HG03558 (cell line): Measurements from ENCODE around the gene NSUN2.
"Not testable (repeated sequence)": the region's sequence is repeated elsewhere in the genome, so short reads cannot be mapped to it uniquely, and the experiment has no call there.

Experiments used
- ATAC-seq: cut with Tn5 transposase; IDR thresholded peaks from one replicate; pipeline ENCODE4 v1.9.1; 2021; ENCODE audit warnings: moderate number of reproducible peaks; ENCODE audit not compliant: unreplicated experiment; ENCODE audit errors: extremely low read depth

Gene NSUN2

DNA sequence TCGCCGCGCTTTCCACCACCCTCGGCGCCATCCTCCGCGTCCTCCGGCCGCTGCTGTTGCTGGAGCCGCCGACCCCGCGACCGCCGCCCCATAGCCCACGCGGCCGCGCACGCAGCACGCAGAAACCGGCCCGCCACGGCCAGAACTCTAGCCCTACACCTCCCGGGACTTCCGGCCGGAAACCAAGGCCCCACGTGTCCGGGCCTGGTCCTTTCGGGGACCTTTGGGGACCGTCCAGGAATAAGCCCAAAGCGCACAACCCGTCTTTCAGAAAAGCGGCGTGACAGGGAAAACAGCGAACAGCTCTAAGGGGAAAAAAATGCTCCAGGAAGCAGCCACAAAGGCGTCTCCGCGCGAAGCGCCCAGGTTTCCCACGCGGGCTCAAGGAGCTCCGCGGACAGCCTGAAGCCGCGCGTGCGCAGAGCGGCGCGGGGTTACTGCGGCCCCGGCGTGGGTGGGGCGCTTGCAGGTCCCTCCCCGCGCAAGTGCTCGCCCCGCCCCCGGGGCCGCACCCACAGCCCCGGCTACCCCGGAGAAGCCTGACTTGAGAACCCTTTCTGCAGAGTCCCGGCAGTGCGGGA, at the start of gene NSUN2, which contains the start of gene SRD5A1:
TSS of gene NSUN2 (minus strand) at position 157 of the 581 bp plus-strand sequence. CDS start at position 92, 65 bp downstream.
TSS of gene SRD5A1 (plus strand) at position 553 of the 581 bp plus-strand sequence. CDS start 137 bp downstream, outside the sequence.
- peak; percentile 74 for ATAC-seq

DNA sequence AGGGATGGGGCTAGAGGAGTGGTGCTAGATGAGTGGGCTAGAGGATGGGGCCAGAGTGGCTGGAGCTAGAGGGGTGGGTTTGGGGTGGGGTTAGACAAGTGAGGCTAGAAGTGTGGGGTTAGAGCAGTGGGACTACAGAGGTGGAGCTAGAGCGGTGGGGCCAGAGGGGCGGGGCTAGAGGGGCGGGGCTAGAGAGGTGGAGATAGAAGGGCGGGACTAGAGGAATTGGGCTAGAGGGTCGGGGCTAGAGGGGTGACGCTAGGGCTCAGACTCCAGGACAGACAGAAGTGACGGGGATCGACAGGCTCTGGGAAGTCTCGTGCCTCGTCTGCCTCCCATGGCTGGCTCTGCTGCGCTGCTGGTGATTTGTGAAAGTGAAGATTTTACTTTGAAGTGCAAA, 49.4 kb upstream of the NSUN2 start:
- no peak for ATAC-seq

DNA sequence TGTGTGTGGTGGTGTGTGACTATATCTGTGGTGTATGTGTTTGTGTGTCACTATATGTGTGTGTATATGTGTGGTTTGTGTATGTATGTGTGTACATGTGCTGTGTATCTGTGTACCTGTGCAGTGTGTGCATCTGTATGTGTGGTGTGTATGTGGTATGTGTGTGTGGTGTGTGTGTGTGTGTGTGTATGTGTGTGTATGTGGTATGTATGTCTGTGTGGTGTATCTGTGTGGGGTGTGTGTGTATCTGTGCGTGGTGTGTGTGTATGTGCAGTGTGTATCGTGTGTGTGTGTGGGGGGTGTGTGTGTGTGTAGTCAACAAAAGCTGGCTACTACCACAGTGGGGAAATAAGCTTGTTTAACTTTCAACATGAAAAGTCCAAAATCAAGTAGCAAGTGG, 48.8 kb upstream of the NSUN2 start:
- no peak for ATAC-seq

DNA sequence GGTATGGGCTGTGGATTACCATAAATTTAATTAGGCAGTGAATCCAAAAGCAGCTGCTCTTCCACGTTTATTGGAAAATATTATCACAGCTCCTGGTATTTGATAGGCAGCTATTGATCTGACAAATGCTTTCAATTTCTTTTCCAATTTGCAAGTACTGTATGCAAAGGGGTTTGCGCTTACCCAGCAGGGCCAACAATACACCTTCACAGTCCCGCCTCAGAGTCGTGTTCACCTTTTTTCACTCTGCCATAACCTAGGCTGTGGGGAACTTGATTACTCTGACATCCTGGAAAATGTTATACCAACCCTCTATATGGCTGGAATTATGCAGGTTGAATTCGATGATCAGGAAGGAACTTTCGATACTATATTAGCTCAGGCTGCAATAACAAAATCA, 48.1 kb upstream of the NSUN2 start:
- ATAC-seq = no peak

DNA sequence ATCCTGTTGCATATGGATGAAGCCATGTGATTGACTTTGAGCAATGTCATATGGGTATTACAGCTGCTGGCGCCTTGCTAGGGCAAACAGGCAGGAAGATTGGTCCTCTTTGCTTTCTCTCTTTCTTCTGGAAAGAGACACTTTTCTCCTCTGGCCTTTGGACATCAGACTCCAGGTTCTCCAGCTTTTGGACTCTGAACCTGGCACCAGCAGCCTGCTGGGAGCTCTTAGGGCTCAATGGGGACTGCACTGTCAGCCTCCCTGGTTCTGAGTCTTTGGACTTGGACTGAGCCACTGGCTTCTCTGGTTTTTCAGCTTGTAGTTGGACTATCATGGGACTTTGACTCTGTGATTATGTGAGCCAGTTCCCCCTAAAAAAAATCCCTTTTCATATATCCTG, 45.5 kb upstream of the NSUN2 start:
- ATAC-seq = no peak

DNA sequence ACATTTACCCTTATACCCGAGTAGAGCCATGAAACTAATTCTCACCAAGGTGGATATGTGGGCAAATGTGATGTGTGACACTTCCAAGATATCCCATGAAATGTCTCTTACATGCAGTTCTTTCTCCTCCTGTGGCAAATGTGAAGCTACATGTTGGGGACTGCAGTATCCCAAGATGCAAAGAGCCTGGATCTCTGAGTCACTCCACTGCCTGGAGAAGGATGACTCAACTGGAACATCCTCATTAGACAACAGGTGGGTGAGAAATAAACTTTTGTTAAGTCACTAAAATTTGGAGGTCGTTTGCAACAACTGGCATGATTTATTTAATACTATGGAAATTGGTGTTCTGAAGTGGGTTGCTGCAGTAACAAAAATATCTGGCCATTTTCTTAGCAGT, 43.9 kb upstream of the NSUN2 start:
- ATAC-seq = no peak

DNA sequence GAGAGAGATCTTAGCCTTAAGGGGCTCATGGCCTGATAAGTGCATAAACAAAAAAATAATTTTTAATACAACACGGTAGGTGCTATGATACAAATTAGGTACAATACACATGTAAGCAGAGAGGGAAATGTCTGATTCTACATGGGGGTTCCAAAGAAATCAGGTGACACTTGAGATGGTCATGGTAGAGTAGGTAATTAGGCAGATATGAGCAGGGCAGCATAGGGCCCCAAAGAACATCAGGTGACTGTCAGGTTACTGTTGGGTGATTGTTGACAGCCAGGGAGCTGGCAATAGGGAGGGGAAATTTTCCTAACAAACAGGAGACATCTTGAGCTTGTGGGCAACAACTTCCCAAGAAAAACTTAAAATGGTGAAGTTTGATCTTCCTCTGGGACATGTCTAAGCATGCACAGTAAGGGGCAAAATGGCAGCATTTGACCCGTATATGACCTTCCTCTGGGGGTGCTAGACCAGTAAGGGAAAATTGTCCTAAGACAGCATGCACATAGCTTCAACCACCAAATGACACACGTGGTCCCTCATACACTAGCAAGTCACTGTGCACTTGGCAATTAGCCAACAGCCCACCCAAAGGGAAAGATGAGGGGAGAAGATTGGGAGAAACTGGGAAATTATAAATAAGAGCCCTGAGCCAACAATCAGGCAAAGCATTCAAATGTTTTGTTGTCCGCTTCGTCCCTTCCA, 43.1 kb upstream of the NSUN2 start:
- no peak for ATAC-seq

DNA sequence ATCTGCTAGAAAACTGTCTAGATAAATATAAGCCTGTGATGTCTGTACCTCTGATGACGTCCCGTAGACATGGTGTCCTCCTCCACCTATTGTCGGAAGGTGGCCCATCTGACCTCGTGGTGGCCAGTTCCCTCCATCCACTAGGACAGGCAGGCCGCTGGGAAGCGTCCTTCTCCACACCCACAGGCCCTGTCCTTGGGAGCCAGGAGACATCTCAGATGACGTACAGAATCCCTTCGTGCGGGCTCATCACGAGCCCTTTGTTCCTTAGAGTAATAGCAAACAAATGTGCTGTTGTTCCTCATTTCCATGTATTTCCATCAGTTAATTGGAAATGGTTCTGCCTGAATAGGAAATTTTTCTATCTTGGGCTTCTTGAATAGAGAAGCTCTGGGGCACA, 42.0 kb upstream of the NSUN2 start:
- ATAC-seq = no peak

DNA sequence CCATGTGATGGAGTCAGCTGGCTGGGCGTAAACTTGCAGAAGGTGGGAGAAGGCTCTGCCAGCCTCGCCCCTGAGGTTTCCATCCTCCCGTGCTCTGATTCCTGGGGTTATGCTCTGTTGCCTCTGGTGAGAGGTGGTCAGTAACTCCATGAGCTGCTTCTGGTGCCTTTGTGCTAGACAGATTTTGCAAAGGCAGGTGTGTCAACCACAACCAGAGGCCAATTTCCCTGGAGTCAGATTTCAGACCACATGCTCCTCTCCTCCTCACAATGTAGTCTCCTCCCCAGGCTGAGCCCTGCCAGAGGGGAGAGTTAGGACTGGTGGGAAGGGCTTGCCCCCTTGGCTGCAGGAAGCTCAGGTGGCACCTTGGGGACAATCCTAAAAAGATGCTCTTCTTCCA, 41.6 kb upstream of the NSUN2 start:
- no peak for ATAC-seq

DNA sequence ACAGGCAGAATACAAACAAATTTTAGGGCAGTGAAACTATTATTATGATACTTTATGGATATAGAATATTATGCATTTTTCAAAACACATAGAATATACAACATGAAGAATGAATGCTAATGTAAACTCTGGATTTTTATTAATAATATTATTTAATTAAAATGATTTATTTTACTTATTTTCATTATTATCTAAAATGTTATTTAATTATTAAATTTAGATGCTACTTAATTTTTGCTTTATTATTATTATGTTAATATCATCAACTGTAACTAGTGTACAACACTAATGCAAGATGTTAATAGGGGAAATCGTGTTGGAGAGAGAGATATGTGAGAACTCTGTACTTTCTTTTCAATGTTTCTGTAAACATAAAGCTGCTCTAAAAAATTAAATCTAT, 41.1 kb upstream of the NSUN2 start:
- no peak for ATAC-seq

DNA sequence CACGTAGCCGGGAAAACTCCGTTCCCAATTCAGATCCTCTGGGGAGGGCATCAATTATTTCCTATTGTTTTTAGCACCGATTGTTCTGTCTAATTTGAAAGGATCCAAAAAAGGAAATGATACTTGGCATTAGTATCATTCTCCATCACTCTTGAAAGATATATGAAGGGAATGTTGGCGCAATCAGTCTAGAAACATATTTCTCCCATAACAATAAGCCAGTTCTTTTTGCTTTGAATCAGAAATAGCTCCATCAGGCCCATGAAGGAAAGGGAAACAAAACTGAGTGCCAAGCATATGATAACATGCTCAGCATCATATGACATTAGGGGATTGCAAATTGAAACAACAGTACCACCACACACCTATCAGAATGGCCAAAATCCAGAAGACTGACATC, 40.2 kb upstream of the NSUN2 start:
- no peak for ATAC-seq

DNA sequence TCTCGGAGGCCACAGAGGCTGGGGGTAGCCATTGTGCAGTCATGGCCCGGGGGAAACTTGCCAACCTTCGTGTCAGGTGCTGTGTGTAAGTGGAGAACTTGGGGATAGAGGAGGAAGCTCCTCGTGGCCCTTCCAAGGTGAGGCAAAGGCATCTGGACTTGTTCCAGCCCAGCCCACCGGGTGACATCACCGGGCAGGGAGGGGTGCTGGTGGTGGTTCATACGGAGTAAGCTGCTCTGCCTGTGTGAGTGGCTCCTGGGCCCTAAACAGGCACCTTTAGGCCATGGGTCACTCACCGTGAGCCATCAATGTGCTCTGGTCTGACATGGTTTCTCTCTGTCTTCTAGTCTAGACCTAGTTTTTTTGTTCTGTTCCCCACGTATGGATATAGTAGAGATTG, 35.9 kb upstream of the NSUN2 start:
- ATAC-seq = not testable (repeated sequence)

DNA sequence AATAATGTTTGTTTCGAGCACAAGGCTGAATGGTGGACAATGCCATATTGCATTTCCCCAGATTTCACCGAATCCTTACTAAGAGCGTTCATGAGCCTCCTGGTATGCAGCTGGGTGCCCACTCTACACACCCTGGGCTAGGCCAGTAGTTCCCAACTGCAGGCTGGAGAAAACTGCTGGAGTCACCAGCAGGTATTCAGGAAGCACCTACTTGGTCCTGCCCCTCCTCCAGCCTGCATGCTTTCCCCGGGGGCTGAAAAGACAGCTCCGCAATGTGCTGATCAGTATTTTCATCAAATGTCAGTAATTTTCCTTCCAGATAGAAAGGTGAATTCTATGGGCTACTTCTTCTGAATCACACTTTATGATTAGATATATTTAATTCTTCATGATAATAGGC, 34.8 kb upstream of the NSUN2 start:
- no peak for ATAC-seq

DNA sequence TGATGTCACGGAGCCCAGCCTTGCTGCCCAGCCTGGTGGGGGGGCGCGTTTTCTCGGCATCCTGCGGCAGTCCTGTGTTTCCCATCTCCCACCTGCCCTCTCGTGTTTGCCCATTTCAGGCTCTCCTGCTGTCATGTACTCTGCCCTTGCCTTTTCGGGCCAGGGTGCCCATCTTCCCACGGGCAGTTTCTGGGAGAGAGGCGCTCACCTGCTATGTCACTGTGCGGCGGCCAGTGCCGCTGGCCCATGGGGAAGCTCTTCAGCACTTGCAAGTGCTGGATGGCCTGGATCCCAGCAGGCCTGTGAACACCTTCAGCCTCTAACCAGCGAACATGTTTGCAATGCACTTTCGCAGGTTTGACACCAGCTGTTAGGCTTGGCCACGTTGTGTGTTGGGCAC, 33.9 kb upstream of the NSUN2 start:
- no peak for ATAC-seq

DNA sequence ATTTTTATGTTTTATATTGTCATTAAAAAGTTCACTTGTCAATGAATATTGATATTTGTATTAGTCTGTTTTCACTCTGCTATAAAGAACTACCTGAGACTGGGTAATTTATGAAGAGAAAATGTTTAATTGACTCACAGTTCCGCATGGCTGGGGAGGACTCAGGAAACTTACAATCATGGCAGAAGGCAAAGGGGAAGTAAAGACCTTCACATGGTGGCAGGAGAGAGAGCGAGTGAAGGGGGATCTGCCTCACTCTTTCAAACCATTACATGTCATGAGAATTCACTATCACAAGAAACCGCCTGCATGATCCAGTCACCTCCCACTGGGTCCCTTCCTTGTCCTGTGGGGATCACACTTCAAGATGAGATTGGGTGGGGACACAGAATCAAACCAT, 27.8 kb upstream of the NSUN2 start:
- ATAC-seq = peak; percentile 12

DNA sequence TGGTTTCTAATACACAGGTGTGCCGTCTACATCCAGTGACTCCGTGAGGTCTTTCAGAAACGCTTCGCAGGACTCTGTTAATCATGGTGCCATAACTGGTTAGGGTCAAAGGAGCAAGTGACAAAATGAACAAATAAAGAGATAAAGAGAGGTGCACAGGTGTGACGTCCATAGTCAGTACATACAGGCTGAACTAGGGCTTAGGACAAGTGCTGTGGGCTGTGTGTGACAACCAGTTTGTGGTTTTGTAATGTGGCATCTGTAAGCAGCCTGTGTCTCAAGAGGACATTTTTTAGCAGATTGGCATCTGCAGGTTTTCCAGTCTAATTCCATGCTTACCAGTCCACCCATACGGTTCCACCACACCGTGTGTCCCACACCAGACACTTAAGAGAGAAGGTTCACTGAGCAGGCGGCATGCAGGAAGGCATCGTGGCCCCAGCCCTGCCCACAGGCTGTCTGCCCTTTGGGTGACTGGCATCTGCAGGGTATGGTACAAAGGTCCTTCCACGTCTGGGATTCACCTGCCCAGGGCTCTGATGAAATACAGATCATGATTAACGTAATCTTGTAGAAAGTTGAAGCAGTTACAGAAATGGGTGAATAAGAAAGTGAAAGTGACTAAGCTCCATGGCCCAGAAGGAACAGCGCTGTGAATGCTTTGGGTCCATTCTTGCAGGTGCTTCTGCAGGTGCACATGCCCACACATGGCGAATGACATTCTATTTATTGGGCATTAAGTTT, 27.3 kb upstream of the NSUN2 start:
- peak; percentile 69 for ATAC-seq

DNA sequence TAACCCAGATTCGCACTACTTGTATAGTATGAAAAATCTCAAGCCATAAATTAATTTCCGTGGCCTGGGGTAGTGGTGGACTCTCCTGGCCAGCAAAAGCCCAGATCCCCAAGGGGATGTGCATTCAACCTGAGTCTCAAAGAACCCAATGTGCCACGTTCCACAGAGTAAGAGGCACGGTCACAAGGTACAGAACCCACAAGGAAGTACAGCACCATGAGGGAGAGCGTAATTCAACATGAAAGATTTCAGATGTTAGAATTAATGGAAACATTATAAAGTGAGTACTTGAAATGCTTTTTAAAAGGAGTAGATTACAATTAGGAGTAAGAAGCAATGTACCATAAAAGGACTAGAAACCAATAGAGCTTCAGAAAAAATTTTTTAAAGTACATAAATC, 23.8 kb upstream of the NSUN2 start:
- no peak for ATAC-seq

DNA sequence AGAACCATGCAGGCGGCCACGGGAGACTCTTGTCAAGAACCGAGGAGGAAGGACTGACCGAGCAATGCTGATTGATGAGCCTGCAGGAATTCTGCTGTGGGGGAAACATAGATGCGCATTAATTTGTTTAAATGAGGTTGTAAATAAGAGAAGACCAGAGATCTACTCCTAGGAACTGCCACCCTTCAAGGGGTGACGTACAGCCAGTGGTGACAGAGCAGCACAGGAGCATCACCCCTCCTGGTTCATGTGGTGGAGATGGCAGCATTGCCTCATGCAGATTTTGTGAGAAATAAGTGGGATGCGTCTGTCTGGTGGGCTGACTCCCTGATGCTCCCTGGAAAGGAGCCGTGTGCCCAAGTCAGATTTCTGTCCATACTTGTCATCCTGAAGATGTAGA, 22.6 kb upstream of the NSUN2 start:
- ATAC-seq = no peak

DNA sequence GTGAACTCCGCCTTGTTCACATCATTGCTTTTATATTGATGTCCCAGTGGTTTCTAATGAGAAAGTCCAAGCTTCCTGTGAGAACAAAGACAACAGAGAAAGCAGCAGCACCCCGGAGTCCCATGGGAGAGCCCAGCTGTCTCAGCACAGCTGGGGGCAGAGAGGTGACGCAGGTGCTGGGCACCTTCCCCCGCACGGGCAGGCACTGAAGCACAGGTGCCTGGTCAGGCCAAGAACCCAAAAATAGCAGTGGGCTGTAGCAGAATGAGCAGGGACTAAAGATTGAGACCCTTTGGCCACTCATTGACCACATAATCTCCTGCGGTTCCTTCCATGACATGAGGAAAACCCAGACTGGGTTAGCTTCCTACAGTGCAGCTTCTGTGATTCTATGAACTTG, 19.2 kb upstream of the NSUN2 start:
- peak; percentile 83 for ATAC-seq

DNA sequence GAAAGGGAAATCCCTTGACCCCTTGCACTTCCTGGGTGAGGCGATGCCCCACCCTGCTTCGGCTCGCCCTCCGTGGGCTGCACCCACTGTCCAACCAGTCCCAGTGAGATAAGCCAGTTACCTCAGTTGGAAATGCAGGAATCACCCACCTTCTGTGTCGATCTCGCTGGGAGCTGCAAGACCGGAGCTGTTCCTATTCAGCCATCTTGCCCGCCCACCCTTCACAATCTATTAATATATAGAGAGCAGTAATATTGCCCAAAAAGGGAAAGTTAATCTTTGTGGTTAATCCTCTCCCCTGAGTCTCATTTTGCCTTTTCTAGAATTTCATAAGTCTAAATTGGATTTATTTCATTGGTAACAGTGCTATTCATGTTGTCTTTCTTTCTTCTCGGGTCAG, 16.8 kb upstream of the NSUN2 start:
- no peak for ATAC-seq

DNA sequence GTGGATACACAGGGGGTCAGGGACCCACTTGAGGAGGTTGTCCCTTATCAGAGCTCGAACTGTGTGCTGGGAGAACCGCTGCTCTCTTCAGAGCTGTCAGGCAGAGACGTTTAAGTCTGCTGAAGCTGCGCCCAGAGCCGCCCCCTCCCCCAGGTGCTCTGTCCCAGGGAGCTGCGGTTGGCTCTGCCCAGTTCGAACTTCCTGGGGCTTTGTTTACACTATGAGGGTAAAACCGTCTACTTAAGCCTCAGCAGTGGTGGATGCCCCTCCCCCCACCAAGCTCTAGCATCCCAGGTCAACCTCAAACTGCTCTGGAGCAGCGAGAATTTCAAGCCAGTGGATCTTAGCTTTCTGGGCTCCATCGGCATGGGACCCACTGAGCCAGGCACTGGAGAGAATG, 16.3 kb upstream of the NSUN2 start:
- ATAC-seq = no peak
